ENCODE measurements around the gene COL23A1. TPM values are rescaled to one million over a fixed set of nuclear protein-coding genes. Genes with fewer than 3 reads are reported as not detected.

The COL23A1 gene
- total and polyA plus RNA-seq, 2 of the 13 experiments (the other 11 are each of a cell fraction or from before 2014, with no cell fraction given), result not detected

DNA sequence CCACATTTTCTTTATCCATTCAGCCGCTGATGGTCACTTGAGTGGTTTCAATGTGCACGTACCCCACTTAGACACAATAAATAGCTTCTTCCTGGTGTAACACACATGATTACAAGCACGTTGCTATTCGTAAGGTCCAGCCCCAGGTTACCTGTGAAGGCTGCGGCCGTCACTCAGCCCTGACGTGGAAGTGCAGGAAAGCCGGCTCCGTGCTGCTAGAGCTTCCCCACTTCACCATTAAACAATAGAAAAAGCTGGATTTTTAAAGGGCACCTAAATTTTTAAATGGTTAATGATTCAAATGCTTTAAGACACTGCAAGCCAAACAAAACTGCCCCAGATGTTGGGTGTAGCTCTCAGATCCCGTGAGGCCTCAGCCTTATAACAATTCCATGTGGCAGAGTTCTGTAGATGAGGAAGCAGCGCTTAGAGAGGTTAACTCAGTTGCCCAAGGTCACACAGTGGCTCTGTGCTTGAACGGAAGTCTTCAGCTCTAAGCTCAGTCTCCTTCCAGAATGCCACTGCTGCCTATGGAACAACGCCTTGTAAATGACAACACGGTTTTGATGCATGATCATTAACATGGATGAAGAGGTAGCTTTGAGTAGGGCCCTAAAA, 125.7 kb downstream of the COL23A1 start:
- DNase-seq (ENCODE audit: low spot score), result no peak
- in situ Hi-C loops (cut with HindIII; ENCODE audit: extremely low pct_ligation_motif_present, low pct_unique_long_range_greater_than_20kb), result no loop called here
- H3K4me1 ChIP-seq (ENCODE audit: insufficient read depth, low read length), result no peaks in the 10 kb centered on the region
- H3K27me3 ChIP-seq (ENCODE audit: control insufficient read depth in 1 of 2, insufficient read depth in 2 of 2, low read length in 2 of 2), result peaks cover 0 to 31% of the 10 kb centered on the region in 2 experiments; a peak in 3 of 5 replicates
- no peak for TF ChIP-seq GATAD2A (CRISPR knock-in tag; IDR thresholded peaks at IDR 0.05)
- no peak for TF ChIP-seq HMG20B (CRISPR knock-in tag; conservative IDR thresholded peaks at IDR 0.05)
- no peak for TF ChIP-seq RORA (CRISPR knock-in tag; IDR thresholded peaks at IDR 0.05)
- no peak for TF ChIP-seq ZNF101 (CRISPR knock-in tag; IDR thresholded peaks at IDR 0.05; ENCODE audit: borderline replicate concordance, low read depth)
- no peak for TF ChIP-seq PITX1 (CRISPR knock-in tag; IDR thresholded peaks at IDR 0.05)
- no peak for TF ChIP-seq TOE1 (CRISPR knock-in tag; IDR thresholded peaks at IDR 0.05)
- TF ChIP-seq, protein P1, sequence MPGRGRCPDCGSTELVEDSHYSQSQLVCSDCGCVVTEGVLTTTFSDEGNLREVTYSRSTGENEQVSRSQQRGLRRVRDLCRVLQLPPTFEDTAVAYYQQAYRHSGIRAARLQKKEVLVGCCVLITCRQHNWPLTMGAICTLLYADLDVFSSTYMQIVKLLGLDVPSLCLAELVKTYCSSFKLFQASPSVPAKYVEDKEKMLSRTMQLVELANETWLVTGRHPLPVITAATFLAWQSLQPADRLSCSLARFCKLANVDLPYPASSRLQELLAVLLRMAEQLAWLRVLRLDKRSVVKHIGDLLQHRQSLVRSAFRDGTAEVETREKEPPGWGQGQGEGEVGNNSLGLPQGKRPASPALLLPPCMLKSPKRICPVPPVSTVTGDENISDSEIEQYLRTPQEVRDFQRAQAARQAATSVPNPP (CRISPR knock-in tag; IDR thresholded peaks at IDR 0.05), result no peak
- TF ChIP-seq GTF2F1 (IDR thresholded peaks at IDR 0.05; ENCODE audit: low read length), result no peak
- TF ChIP-seq SALL2 (CRISPR knock-in tag; IDR thresholded peaks at IDR 0.05), result no peak
- no peak for TF ChIP-seq ZNF567 (CRISPR knock-in tag; IDR thresholded peaks at IDR 0.05; ENCODE audit: borderline replicate concordance)
- TF ChIP-seq, protein P2, sequence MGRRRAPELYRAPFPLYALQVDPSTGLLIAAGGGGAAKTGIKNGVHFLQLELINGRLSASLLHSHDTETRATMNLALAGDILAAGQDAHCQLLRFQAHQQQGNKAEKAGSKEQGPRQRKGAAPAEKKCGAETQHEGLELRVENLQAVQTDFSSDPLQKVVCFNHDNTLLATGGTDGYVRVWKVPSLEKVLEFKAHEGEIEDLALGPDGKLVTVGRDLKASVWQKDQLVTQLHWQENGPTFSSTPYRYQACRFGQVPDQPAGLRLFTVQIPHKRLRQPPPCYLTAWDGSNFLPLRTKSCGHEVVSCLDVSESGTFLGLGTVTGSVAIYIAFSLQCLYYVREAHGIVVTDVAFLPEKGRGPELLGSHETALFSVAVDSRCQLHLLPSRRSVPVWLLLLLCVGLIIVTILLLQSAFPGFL (CRISPR knock-in tag; IDR thresholded peaks at IDR 0.05), result no peak
- TF ChIP-seq, protein P3, sequence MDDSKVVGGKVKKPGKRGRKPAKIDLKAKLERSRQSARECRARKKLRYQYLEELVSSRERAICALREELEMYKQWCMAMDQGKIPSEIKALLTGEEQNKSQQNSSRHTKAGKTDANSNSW (CRISPR knock-in tag; IDR thresholded peaks at IDR 0.05; ENCODE audit: borderline replicate concordance), result no peak
- TF ChIP-seq ZIK1 (CRISPR knock-in tag; IDR thresholded peaks at IDR 0.05; ENCODE audit: borderline replicate concordance, low read depth), result no peak
- TF ChIP-seq GZF1 (CRISPR knock-in tag; IDR thresholded peaks at IDR 0.05), result no peak
- TF ChIP-seq GLI4 (CRISPR knock-in tag; IDR thresholded peaks at IDR 0.05; ENCODE audit: borderline replicate concordance), result no peak
- no peak for TF ChIP-seq SSRP1 (CRISPR knock-in tag; IDR thresholded peaks at IDR 0.05)
- no peak for TF ChIP-seq HNF4A (CRISPR knock-in tag; IDR thresholded peaks at IDR 0.05)
- WGBS (ENCODE audit: low lambda C conversion rate), result 38% methylated on average over 13 of the region's 14 CpGs
- no peaks in the 10 kb centered on the region; the same call in 1 of the 2 replicates for H4K20me1 ChIP-seq (ENCODE audit: insufficient read depth, low read length)
- no peaks in the 10 kb centered on the region for H3K9me3 ChIP-seq (ENCODE audit: low read length)
- intact Hi-C loops (cut with micrococcal nuclease; ENCODE audit: unreplicated experiment), result no loop called here
- H3K4me3 ChIP-seq (replicated peaks in 1 of 3; ENCODE audit: insufficient read depth in 1 of 3, low read depth in 2 of 3, low read length in 3 of 3), result no peak overlapping the region
- H3K79me2 ChIP-seq (ENCODE audit: insufficient read depth, low read length), result no peaks in the 10 kb centered on the region
- FAIRE-seq, result no peak
- H3K9ac ChIP-seq (ENCODE audit: insufficient read depth, low read depth, low read length), result no peak overlapping the region
- POLR2A ChIA-PET, result no interaction called here
- no TSS peak for BruUV-seq (replicated peaks)
- no peak overlapping the region for H3K27ac ChIP-seq (ENCODE audit: extremely low read length, insufficient read depth, low read length)
- H3K36me3 ChIP-seq (replicated peaks in 1 of 2; ENCODE audit: control insufficient read depth in 1 of 2, insufficient read depth in 2 of 2, low read length in 2 of 2), result no peaks in the 10 kb centered on the region
- CTCF ChIA-PET (ENCODE audit: low intra/inter-chr PET ratio, low total read pairs), result no interaction called here
- H2AFZ ChIP-seq (ENCODE audit: low read length), result no peak overlapping the region
- no peak for ATAC-seq
- no peak overlapping the region for H3K4me2 ChIP-seq (ENCODE audit: low read depth, low read length)
